ENCODE data around the gene TARDBP. TPM values are rescaled to one million over a fixed set of nuclear protein-coding genes. Genes with fewer than 3 reads are reported as not detected.
A peak's percentile ranks its signal among the peaks of the same experiment; 100 is the strongest.
"Not testable (repeated sequence)": the region's sequence is repeated elsewhere in the genome, so short reads cannot be mapped to it uniquely, and the experiment has no call there.

Gene TARDBP
- total RNA-seq, 2 donors from 2014 or later, result 132 to 168 TPM

DNA sequence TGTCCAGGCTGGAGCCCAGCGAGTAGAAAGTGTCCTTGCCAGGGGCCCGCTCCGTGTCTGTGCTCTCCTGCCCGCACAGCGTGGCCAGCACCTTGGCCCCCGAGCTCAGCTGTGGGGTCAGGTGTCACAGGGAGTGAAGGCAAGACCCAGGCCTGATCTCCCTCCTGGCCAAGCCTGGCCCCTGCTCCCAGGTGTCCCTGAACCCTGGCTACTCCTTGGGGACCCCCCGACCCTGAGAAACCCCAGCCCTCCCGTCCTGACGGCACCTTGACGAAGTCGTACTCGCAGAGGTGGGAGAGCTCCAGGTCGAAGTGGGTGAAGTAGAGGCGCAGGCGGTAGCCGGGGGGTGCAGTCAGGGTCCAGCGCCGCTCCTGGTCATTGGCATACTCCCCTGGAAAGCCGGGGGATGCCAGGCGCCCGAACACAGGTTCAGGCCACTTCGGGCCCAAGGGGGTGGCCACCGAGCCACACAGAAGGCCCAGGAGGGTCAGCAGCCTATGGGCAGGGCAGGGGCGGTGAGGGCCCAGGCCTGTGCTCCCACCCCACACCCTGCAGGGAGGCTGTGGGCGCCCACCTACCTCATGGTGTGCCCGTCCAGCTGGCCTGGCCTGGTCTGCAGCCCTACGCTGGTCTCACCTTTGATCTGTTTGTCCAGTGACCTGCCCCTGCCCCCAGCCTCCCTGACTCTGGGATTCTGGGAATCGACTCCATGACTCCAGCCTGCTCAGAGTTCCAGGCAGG, 34.3 kb downstream of the TARDBP start, which contains the start of gene MASP2:
Gene MASP2, minus strand, starts transcription at position 615 of the 741 bp plus-strand sequence. Its CDS starts 32 bp downstream, at position 583.
- ATAC-seq (no peak), DNase-seq (ENCODE audit: low spot score in 2 of 2) (peak in 1 of 2 donors; percentile 54)
- H3K27ac Mint-ChIP-seq, result peak within 1 kb of the TSS in 1 of 2 donors; percentile 60
- no peaks in the 10 kb centered on the region for H3K9me3 Mint-ChIP-seq
- H3K36me3 Mint-ChIP-seq, result no peaks in the 10 kb centered on the region

- DNase-seq (ENCODE audit: low spot score in 2 of 2); H3K9me3 Mint-ChIP-seq; ATAC-seq; H3K36me3 Mint-ChIP-seq; H3K27ac Mint-ChIP-seq: not testable (repeated sequence)
Observed at GRCh38 chr1:11051121-11051520, 38.7 kb downstream of the TARDBP start.

GRCh38 chr1:11051781-11052511, 39.5 kb downstream of the TARDBP start:
- Mint-ChIP-seq H3K9me3 (no peaks in the 10 kb centered on the region), H3K36me3 (peaks cover 0 to under 1% of the 10 kb centered on the region in 2 donors), H3K27ac (peak overlapping the region; percentile 24 to 34)
- no peak for DNase-seq (ENCODE audit: low spot score in 2 of 2)
- ATAC-seq, result no peak

- Mint-ChIP-seq H3K9me3 (no peaks in the 10 kb centered on the region), H3K36me3 (peaks cover 0 to 8% of the 10 kb centered on the region in 2 donors), H3K27ac (no peak overlapping the region)
- DNase-seq (ENCODE audit: low spot score in 2 of 2) (no peak), ATAC-seq (no peak)
Observed at GRCh38 chr1:11052839-11053757, 40.6 kb downstream of the TARDBP start.

GRCh38 chr1:11053758-11054137, 41.3 kb downstream of the TARDBP start:
- DNase-seq (ENCODE audit: low spot score in 2 of 2) (no peak), ATAC-seq (no peak)
- H3K9me3 Mint-ChIP-seq, result no peaks in the 10 kb centered on the region
- peaks cover 3 to 11% of the 10 kb centered on the region in 2 donors for H3K36me3 Mint-ChIP-seq
- H3K27ac Mint-ChIP-seq, result no peak overlapping the region

- no peak overlapping the region for H3K27ac Mint-ChIP-seq
- peaks cover 7 to 15% of the 10 kb centered on the region in 2 donors for H3K36me3 Mint-ChIP-seq
- DNase-seq (ENCODE audit: low spot score in 2 of 2) (no peak), ATAC-seq (no peak)
- no peaks in the 10 kb centered on the region for H3K9me3 Mint-ChIP-seq
Observed at GRCh38 chr1:11054181-11054580, 41.7 kb downstream of the TARDBP start.

DNA sequence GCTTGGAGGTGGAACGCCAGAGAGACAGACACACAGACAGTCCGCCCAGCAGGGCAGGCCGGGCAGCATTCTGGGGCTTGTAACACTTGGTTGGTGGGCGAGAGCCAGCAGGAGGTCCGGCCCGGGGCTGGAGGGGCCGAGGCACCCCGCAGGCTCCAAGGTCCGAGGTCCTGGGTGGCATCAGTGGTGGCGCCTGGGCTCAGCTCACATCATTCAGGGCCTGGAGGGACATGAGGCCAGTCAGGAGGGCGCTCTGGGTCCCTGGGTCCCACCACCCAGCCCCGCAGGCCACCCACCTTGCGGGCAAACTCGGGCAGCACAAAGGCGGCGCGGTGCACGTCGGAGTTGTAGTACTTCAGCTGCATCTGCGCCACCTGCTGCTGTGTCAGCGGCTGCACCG, 42.2 kb downstream of the TARDBP start:
- Mint-ChIP-seq H3K9me3 (no peaks in the 10 kb centered on the region), H3K27ac (no peak overlapping the region)
- ATAC-seq, result no peak

DNA sequence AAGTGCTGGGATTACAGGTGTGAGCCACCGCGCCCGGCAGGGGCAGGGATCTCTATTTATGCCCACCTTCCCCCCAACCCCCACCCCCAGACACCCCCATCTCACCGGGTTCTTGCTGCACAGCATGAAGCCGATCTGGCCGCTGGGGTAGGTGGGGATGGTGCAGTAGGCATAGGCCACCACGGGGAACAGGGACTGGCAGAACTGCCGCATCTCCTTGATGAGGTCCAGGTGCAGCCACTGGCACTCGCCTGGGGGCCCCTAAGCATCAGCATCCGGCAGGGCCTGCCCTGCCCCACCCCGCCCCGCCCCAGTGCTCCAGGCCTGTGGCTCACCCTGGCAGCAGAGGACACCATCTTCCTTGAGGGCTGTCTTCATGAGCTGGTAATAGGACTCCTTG, 43.2 kb downstream of the TARDBP start:
- Mint-ChIP-seq H3K36me3 (peaks cover 16 to 22% of the 10 kb centered on the region in 2 donors), H3K9me3 (no peaks in the 10 kb centered on the region), H3K27ac (no peak overlapping the region)
- DNase-seq (ENCODE audit: low spot score in 2 of 2) (no peak), ATAC-seq (no peak)

More for the DNA sequence above, 42.2 kb downstream of the TARDBP start:
- DNase-seq (ENCODE audit: low spot score in 2 of 2), result no peak
- H3K36me3 Mint-ChIP-seq, result peaks cover 10 to 17% of the 10 kb centered on the region in 2 donors

DNA sequence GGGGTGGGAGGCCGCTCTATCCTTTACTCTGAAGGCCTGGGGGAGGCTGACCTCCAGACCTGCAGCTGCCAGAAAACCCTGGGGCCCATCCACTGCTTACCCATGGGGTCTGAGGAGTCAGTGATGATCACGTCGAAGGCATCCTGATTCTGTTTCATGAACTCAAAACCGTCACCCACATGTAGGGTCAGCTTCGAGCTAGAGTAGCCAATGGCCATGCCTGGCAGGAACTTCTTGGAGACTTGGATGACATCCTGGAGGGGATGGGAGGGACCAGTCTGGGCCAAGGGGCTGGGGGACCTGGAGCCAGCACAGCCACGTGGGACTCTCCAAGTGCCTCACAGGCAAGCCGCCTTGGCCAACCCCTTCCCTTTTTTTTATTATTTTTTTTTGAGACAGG, 44.0 kb downstream of the TARDBP start:
- peaks cover 20 to 27% of the 10 kb centered on the region in 2 donors for H3K36me3 Mint-ChIP-seq
- no peak for DNase-seq (ENCODE audit: low spot score in 2 of 2)
- peak overlapping the region; percentile 39 to 47 for H3K27ac Mint-ChIP-seq
- ATAC-seq, result no peak
- H3K9me3 Mint-ChIP-seq, result no peaks in the 10 kb centered on the region

- H3K27ac Mint-ChIP-seq, result peak overlapping the region; percentile 39 to 51
- DNase-seq (ENCODE audit: low spot score in 2 of 2) (no peak), ATAC-seq (no peak)
- no peaks in the 10 kb centered on the region for H3K9me3 Mint-ChIP-seq
- H3K36me3 Mint-ChIP-seq, result peaks cover 20 to 28% of the 10 kb centered on the region in 2 donors
Observed at GRCh38 chr1:11057477-11057876, 45.0 kb downstream of the TARDBP start.

DNA sequence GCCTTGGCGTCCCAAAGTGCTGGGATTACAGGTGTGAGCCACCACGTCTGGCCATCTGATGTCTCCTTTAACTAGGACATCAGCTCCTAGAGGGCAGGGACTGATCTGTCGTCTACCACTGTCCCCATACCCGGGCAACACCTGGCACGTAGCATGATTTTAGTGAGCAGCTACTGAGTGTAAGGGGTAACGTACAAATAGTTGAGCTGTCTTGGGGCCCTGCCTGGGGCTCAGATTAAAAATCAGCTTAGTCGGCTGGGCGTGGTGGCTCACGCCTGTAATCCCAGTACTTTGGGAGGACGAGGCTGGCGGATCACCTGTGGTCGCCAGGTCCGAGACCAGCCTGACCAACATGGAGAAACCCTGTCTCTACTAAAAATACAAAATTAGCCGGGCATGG, 45.6 kb downstream of the TARDBP start:
- no peak for DNase-seq (ENCODE audit: low spot score in 2 of 2)
- ATAC-seq, result no peak
- Mint-ChIP-seq H3K9me3 (no peaks in the 10 kb centered on the region), H3K27ac (peak overlapping the region; percentile 51 to 95), H3K36me3 (peaks cover 20 to 33% of the 10 kb centered on the region in 2 donors)

GRCh38 chr1:11058595-11059154, 46.2 kb downstream of the TARDBP start:
- H3K36me3 Mint-ChIP-seq, result peaks cover 20 to 33% of the 10 kb centered on the region in 2 donors
- peak overlapping the region; percentile 95 to 99 for H3K27ac Mint-ChIP-seq
- no peaks in the 10 kb centered on the region for H3K9me3 Mint-ChIP-seq
- DNase-seq (ENCODE audit: low spot score in 2 of 2) (no peak), ATAC-seq (no peak)

DNA sequence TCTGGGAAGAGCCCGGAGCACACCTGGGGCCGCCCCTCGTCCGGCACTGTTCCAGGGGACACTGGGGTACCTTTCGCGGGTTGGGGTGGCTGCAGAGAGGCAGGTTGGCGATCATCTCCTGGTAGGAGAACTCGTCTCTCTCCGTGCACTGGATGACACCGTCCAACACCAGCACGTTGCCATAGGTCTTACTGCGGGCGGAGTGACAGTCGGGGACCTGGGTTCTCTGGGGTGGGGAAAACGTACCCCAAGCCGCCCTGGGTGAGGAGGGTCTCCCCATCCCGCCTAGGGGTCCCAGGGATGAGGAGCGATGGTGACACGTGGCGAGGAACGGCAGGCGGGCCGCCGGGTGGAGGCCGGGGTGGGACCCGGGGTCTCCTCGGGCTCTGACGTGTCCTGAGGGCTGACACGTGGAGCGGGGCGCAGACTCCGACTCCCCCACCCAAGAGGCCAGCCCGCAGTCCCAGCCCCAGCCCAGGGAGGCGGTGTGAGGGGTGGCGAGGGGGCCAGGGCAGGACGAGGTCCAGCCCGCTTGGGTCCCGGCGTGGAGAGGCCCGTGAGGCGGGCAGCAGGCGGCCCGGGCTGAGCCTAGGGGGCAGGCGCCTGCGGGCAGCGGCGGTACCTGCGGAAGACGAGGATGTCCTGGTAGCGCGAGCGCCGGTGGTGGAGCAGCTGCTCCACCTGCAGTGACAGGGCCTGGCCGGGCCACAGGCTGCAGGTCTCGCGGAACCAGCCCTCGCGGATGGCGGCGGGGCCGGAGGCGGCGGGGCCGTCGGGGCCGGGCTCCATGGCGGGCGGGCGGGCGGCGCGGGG, 46.9 kb downstream of the TARDBP start:
- peaks cover 20 to 33% of the 10 kb centered on the region in 2 donors for H3K36me3 Mint-ChIP-seq
- ATAC-seq (peak in 1 of 2 donors; percentile 30), DNase-seq (ENCODE audit: low spot score in 2 of 2) (peak in 1 of 2 donors; percentile 28)
- no peaks in the 10 kb centered on the region for H3K9me3 Mint-ChIP-seq
- peak overlapping the region; percentile 95 to 99 for H3K27ac Mint-ChIP-seq

- Mint-ChIP-seq H3K36me3 (peaks cover 25 to 33% of the 10 kb centered on the region in 2 donors), H3K9me3 (no peaks in the 10 kb centered on the region), H3K27ac (peak within 1 kb of the TSS; percentile 95 to 99)
- ATAC-seq, result peak; percentile 97
- DNase-seq (ENCODE audit: low spot score in 2 of 2), result peak; percentile 94 to 95
Observed at GRCh38 chr1:11059968-11060830, 47.7 kb downstream of the TARDBP start, which contains the start of gene SRM. SRM (minus strand) TSS chr1:11060018; CDS start chr1:11059943, 75 bp downstream.
